GM12892 (cell line): ENCODE data around the gene ZNF254.

Experiments used
- DNase-seq: peaks from one replicate; pipeline ENCODE4 v3.0.0; 2011; ENCODE audit not compliant: insufficient read length
- FAIRE-seq: peaks from 2 replicates; lab custom pipeline; 2011; peaks lifted over from hg19 to GRCh38; lab: Jason Lieb, UNC
- POLR2A ChIP-seq: IDR thresholded peaks from 2 replicates; pipeline ENCODE4 v1.6.1; 2011; ENCODE audit warnings: low read depth, low read length, control low read depth
- POLR2AphosphoS5 ChIP-seq: IDR thresholded peaks from 2 replicates; pipeline ENCODE4 v1.6.1; 2011; ENCODE audit warnings: low read depth, low read length, control low read depth
- TAF1 ChIP-seq: IDR thresholded peaks from 2 replicates; pipeline ENCODE4 v1.6.1; 2011; ENCODE audit warnings: low read depth, mild to moderate bottlenecking, control low read depth, low read length, borderline replicate concordance

The ZNF254 gene

GRCh38 chr19:24142771-24143170 is 55.8 kb downstream of the ZNF254 start:
- no peak for DNase-seq
- no peak for FAIRE-seq
- TF ChIP-seq POLR2A (no peak), POLR2AphosphoS5 (no peak), TAF1 (no peak)

DNA sequence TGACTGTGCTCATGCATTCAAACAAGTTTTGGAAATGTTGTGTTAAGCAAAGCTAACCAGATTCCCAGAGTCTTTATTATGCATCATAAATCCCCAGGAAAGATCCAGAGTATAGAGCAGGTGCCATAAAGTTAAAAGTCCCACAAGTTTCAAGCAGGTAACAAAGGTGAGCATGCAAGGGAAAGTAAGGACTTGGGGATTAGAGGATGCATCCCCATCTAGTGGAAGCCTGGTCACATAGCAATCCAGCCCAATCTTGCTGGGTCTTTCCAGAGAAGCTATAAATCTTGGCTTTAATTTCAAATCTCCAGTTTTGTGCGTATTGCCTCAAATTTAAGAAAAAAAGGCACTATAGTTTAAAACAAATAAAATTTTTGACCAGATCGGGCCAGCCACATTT is 72.7 kb downstream of the ZNF254 start:
- FAIRE-seq (no peak), DNase-seq (no peak)
- TF ChIP-seq POLR2A: no peak
- TF ChIP-seq POLR2AphosphoS5: no peak
- no peak for TF ChIP-seq TAF1

GRCh38 chr19:24166055-24166454 is 79.1 kb downstream of the ZNF254 start:
- TF ChIP-seq POLR2A (no peak), TAF1 (no peak), POLR2AphosphoS5 (no peak)
- DNase-seq: no peak
- FAIRE-seq: no peak

GRCh38 chr19:24173882-24174281 is 86.9 kb downstream of the ZNF254 start:
- FAIRE-seq (no peak), DNase-seq (no peak)
- no peak for TF ChIP-seq POLR2A
- no peak for TF ChIP-seq POLR2AphosphoS5
- no peak for TF ChIP-seq TAF1

DNA sequence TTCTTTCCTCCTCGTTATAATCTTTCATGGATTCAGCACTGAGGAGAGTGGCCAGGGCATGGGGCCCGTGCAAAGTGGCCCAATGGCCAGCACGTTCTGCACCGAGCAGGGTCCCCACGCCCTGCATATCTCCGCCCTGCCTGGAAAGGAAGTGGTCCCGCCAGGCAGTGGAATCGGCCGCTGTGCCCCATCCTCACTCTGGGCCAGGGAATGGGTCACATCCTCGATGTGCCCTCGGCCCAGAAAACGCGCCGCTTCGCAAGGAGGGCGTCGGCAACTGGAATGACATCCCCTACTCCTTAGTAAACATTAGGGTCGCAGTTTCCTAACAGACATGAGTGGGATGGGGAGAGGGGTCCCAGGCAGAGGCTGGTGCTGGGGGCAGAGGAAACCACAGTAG is 90.7 kb downstream of the ZNF254 start:
- no peak for TF ChIP-seq TAF1
- TF ChIP-seq POLR2A: no peak
- TF ChIP-seq POLR2AphosphoS5: no peak
- DNase-seq (no peak), FAIRE-seq (no peak)

GRCh38 chr19:24178207-24178606 is 91.2 kb downstream of the ZNF254 start:
- TF ChIP-seq POLR2AphosphoS5 (no peak), POLR2A (no peak), TAF1 (no peak)
- no peak for DNase-seq
- FAIRE-seq: no peak
